Activated CD4-positive, alpha-beta T cell treated with anti-CD3 and anti-CD28 coated beads, Interleukin-2, amount 50 U/mL, for 16 hours (primary cell): Measurements from ENCODE around the gene WDR88.
"Not testable (repeated sequence)": the region's sequence is repeated elsewhere in the genome, so short reads cannot be mapped to it uniquely, and the experiment has no call there.

ENCODE experiments used
- DNase-seq: peaks from one replicate; pipeline ENCODE4 v3.0.0-alpha.2; 2020

Gene WDR88, protein sequence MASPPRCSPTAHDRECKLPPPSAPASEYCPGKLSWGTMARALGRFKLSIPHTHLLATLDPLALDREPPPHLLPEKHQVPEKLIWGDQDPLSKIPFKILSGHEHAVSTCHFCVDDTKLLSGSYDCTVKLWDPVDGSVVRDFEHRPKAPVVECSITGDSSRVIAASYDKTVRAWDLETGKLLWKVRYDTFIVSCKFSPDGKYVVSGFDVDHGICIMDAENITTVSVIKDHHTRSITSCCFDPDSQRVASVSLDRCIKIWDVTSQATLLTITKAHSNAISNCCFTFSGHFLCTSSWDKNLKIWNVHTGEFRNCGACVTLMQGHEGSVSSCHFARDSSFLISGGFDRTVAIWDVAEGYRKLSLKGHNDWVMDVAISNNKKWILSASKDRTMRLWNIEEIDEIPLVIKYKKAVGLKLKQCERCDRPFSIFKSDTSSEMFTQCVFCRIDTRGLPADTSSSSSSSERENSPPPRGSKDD

DNA sequence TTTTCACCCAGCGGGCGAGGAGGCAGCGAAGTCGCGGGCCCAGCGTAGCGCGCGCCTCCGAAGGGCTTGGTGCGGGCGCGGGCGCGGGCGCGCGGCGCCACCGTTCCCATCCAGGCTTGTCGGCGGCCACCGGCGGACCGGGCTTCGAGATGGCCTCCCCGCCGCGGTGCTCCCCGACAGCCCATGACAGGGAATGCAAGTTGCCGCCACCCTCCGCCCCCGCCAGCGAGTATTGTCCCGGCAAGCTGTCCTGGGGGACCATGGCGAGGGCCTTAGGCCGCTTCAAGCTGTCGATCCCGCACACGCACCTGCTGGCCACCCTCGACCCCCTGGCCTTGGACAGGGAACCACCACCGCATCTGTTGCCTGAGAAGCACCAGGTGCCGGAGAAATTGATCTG, at the start of gene WDR88:
Gene WDR88 (plus strand): TSS at position 94 of the 400 bp plus-strand sequence. CDS start 56 bp downstream, at position 150.
- DNase-seq, result no peak

- no peak for DNase-seq
Observed at GRCh38 chr19:33085570-33086128, 46.3 kb upstream of the WDR88 start.

DNA sequence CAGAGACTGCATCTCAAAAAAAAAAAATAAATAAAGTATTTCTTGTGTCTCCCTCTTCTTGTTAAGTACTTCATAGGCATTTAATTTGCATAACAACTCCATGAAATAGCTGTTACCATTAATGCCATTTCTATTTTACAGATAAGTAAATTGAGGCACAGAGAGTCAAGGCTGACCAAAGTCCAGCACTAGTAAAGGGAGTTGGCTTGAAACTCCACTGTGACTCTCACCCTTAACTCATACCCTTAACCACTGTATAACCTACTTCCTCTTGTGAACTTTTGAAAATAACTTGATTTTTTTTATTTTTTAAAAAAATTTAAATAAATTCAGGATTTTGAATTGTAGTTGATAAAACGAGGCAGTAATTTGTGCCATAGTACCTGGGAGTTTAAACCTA, 45.0 kb upstream of the WDR88 start:
- no peak for DNase-seq

DNA sequence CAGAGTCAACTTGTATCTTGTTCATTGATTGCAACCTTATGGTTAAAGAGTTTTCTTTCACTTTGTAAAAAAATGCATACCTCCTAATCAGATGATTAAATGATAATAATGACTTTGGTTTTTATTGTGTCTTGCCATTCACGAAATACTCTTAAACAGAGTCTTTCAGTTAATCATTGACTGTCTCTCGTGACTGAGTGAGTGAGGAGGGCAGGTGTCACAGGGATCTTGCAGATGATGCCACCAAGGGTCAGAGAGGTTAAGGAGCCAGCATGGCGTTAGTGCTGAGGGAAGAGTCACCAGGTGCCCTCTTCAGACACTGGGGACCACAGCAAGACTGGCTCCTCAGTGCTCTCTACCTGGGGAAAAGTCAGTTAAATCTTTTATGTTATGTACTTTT, 42.9 kb upstream of the WDR88 start:
- no peak for DNase-seq

DNA sequence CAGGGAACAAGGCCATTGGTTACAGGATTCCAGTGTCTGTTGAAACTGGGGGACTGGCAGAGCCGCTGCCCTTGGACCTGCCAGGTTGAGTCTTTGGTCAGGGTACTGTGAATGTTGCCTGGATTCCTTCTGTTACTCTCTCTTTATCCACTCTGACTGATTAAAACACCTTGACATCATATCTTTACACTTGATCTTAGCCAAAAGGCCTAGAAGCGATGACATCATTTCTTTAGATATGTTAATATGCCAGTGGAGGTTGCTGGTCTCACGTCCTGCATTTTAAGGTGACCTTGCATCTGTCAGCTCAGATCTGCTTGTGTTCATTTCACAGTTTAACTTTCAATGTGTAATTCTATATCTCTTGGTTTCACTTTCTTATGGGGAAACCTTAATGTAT, 41.7 kb upstream of the WDR88 start:
- DNase-seq, result no peak

DNA sequence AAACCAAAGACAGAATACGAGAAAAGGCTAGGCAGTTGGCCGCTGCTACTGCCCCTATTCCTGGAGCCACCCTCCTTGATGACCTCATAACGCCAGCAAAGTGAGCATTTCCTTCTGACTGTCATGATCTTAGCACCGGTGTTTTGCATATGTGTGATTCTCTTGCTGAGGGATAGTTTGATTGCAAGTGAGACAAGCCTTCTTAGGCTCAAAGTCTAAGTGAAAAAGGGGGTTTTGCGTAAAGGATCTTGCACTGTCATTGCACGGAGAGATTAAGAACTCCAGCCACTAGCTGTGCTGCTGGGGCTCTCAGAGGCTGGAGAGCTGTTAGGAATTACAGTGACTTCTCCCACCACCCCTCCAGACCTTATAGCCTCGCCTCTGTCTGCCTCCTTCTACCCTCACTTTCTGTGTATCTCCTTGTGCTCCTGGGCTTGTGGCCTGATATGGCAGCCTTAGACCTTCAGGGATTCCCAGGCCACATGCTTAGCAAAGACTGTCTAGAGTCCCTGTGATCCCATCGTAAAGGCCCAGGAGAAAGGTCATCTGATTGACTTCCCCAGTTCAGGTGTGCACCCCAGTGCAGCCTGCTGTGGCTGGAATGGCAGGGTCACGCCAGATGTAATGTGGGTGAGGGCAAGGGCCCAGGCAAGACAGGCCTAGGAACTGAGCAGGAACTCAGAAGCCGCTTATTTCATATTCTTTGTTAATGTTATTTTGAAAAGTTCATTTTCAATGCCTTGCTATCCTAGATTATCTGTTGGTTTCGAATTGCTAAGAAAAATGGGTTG, 38.3 kb upstream of the WDR88 start:
- no peak for DNase-seq

DNA sequence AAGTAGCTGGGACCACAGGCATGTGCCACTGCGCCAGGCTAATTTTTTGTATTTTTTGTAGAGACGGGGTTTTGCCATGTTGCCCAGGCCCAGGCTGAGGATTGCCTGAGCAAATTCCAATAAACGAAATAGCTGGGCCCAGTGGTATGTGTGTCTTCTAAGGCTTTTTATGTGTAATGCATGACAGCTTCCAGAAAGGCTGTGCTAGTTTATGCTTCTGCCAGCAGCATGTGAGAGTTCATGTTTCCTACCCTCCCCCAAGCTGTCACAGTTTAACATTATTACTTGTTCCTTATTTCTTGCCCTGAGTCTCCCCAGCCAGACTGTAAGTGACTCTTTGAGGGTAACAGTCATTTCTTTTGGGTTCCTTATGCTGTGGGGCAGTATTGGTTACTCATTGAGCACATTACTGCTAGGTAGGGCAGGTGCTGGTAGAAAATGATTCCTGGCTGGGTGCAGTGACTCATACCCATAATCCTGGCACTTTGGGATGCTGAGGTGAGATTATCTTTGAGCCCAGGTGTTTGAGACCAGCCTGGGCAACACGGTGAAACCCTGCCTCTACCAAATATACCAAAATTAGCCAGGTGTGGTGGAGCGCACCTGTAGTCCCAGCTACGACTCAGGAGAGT, 37.4 kb upstream of the WDR88 start:
- no peak for DNase-seq

DNA sequence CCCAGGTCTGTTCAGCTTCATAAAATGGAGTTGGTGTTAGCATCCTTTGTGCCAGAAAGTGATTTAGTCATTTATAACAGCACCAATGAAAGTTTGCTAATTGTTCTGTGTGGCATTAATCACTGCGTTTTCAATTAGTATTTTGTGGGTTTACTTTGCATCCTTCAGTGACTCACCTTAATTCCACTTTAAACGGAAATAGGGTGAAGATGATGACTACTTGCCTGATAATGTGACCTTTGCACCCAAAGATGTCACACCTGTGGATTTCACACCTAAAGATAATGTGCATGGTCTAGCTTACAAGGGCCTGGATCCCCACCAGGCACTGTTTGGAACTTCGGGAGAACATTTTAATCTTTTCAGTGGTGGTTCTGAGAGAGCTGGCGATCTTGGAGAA, 35.9 kb upstream of the WDR88 start:
- DNase-seq, result no peak

DNA sequence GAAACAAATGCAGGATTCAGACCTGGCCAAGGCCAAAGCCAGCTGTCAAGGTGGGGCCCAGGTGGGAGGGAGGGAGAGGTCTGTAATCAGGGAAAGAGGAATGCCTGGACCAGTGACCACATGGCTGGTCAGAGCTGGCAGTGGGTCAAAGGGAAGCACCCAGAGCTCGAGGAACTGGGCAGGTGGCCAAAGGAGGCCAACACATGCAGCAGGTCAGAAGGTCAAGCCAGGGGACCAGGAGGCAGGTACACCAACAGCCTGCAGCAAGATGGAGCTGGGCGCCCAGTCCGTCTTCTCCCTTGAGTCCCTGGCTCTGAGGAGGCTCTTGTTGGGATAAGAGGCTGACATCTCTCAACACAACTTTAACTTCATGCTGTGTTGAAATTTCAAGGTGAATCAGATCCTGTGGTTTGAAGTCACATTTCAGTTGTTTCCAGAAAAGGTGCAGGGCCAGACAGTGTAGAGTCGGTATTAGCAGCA, 33.8 kb upstream of the WDR88 start:
- DNase-seq, result no peak

GRCh38 chr19:33100894-33101644, 30.8 kb upstream of the WDR88 start:
- DNase-seq, result no peak

- DNase-seq, result no peak
Observed at GRCh38 chr19:33102893-33103292, 29.0 kb upstream of the WDR88 start.

DNA sequence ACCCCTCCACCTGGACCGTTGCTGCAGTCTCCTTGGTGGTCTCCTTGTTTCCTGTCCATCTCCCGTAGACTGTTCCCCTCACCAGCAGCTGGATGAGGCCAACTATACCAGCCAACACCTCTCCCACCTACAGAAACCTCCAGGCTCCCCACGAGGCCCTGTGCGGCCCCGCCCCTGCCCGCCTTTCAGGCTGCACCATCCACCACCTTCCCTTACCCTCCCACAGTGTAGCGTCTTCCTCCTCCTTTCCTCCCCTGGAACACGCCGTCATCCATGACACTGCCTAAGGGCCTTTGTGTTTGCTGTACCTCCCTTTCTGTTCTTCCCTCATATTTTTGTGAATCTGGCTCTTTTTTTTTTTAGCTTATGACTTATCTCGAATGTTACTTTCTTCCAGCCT, 23.8 kb upstream of the WDR88 start:
- DNase-seq, result no peak

DNA sequence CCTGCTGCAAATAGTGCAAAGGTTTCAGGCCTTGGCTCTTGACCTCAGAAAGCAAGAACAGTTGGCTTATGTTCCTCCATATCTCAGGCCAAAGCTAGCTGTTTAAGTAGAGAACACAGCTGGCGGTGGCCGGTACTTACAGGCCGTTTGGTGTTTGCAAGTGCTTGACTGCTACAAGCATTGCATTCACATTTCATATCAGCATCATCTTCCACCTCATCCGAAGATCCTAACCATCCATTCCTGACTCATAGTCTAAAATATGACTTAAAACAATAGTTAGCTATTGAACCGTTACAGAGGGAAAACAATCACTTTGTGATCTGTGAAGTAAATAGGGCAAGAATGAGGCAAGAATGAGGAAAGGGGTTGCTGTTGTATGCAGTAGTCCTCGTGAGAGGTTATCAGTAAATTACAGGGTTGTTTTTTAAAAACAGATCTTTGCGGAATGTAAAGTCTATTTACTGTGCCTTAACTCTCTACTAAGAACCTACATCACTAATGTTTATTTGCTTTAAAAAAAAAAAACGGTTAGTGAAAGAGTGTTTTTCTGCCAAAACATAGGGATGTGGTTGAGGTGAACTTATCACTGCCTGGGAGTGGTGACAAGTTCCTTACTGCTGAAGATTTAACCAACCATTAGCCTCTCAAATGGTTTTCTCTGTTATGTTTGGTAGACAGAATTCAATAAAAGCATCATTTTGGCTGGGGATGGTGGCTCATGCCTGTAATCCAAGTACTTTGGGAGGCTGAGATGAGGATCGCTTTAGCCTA, 21.6 kb upstream of the WDR88 start:
- DNase-seq, result no peak

DNA sequence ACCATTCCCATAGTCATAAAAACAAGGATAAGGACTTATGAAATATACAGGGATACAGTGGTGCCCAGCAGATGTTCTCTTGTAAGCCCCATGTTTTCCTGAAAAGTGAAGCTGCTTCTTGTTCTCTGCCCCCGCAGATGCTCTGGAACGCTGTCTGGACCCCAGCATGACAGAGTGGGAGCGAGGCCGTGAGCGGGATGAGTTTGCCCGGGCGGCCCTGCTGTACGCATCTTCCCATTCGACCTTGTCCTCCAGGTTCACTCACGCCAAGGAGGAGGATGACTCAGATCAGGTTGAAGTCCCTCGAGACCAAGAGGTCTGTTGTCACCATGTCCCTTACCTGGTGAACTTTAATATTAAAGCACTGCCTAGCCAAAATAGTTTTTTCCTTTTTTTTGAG, 20.3 kb upstream of the WDR88 start:
- DNase-seq, result no peak

DNA sequence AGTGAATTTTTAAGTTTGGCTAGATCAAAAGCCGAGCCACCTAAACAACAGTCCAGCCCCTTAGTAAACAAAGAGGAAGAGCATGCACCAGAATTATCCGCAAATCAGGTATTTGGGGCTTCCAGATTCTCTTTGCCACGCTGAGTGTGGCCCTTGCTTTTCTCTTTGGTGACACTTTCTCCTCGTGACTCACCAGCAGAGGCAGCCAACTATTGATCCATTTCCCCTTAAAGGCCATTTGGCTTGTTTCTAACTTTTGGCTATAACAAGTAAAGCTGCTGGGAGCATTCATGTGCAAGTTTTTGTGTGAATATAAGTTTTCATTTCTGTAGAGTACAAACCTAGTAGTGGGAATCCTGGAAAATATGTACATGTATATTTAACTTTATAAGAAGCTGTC, 17.6 kb upstream of the WDR88 start:
- DNase-seq, result no peak

- DNase-seq, result no peak
Observed at GRCh38 chr19:33117501-33117900, 14.4 kb upstream of the WDR88 start.

GRCh38 chr19:33118643-33119042, 13.3 kb upstream of the WDR88 start:
- no peak for DNase-seq

GRCh38 chr19:33124207-33125098, 7.5 kb upstream of the WDR88 start:
- no peak for DNase-seq

- peak; percentile 66 for DNase-seq
Observed at GRCh38 chr19:33125929-33126388, 6.0 kb upstream of the WDR88 start.

GRCh38 chr19:33126712-33127111, 5.2 kb upstream of the WDR88 start:
- not testable (repeated sequence) for DNase-seq
